SK-N-SH treated with all-trans-retinoic acid at 6 μM for 48 hours (cell line): Measurements from ENCODE around the gene GTF2IRD1.
"Not testable (repeated sequence)": the region's sequence is repeated elsewhere in the genome, so short reads cannot be mapped to it uniquely, and the experiment has no call there.

ENCODE experiments used
- ATAC-seq: fragments of 200-7000 bp; cut with Tn5 transposase; 3 replicates; pipeline ENCODE4 v1.9.1; 2020; ENCODE audit warnings: mild to moderate bottlenecking, moderate library complexity
- ARNTL ChIP-seq: fragments of 450-650 bp; formaldehyde crosslinking; IDR thresholded peaks from 2 replicates; pipeline ENCODE4 v1.5.0; 2020; ENCODE audit warnings: low read depth, mild to moderate bottlenecking, moderate library complexity, borderline replicate concordance
- BACH2 ChIP-seq: fragments of 250-450 bp; sonication (Bioruptor Pico); IDR thresholded peaks from 2 replicates; pipeline ENCODE4 v1.9.0; 2021; ENCODE audit warnings: mild to moderate bottlenecking, borderline replicate concordance
- CSDC2 ChIP-seq: fragments of 250-450 bp; sonication (Bioruptor Pico); IDR thresholded peaks from 2 replicates; pipeline ENCODE4 v1.5.0; 2020; ENCODE audit warnings: mild to moderate bottlenecking, moderate library complexity
- ESRRG ChIP-seq: fragments of 250-450 bp; sonication (Bioruptor Pico); IDR thresholded peaks from 2 replicates; pipeline ENCODE4 v1.6.1; 2021; ENCODE audit warnings: mild to moderate bottlenecking
- GLIS3 ChIP-seq: fragments of 250-450 bp; sonication (Bioruptor Pico); IDR thresholded peaks from 2 replicates; pipeline ENCODE4 v1.5.0; 2020; ENCODE audit warnings: mild to moderate bottlenecking, moderate library complexity
- ISL1 ChIP-seq: fragments of 250-450 bp; sonication (Bioruptor Pico); IDR thresholded peaks from 2 replicates; pipeline ENCODE4 v2.1.2; 2022; ENCODE audit warnings: mild to moderate bottlenecking, moderate library complexity
- OSR1 ChIP-seq: fragments of 250-450 bp; sonication (Bioruptor Pico); IDR thresholded peaks from 2 replicates; pipeline ENCODE4 v1.8.0; 2022; ENCODE audit warnings: moderate library complexity, mild to moderate bottlenecking, inconsistent platforms
- PPARA ChIP-seq: fragments of 250-450 bp; sonication (Bioruptor Pico); IDR thresholded peaks from 2 replicates; pipeline ENCODE4 v1.5.0; 2020; ENCODE audit warnings: mild to moderate bottlenecking, borderline replicate concordance
- RARB ChIP-seq: fragments of 250-450 bp; sonication (Bioruptor Pico); IDR thresholded peaks from 2 replicates; pipeline ENCODE4 v1.8.0; 2021; ENCODE audit warnings: mild to moderate bottlenecking, moderate library complexity
- TOX ChIP-seq: fragments of 250-450 bp; sonication (Bioruptor Pico); IDR thresholded peaks from 2 replicates; pipeline ENCODE4 v1.8.0; 2021; ENCODE audit warnings: mild to moderate bottlenecking, moderate library complexity, borderline replicate concordance
- ZC3H10 ChIP-seq: fragments of 250-450 bp; sonication (Bioruptor Pico); IDR thresholded peaks from 2 replicates; pipeline ENCODE4 v1.5.1; 2021; ENCODE audit warnings: mild to moderate bottlenecking, moderate library complexity
- ZFP3 ChIP-seq: fragments of 250-450 bp; sonication (Bioruptor Pico); IDR thresholded peaks from 2 replicates; pipeline ENCODE4 v1.5.0; 2020; ENCODE audit warnings: mild to moderate bottlenecking, moderate library complexity
- ZFP30 ChIP-seq: fragments of 450-650 bp; formaldehyde crosslinking; IDR thresholded peaks from 2 replicates; pipeline ENCODE4 v1.5.0; 2022; ENCODE audit warnings: mild to moderate bottlenecking, moderate library complexity
- ZNF565 ChIP-seq: fragments of 450-650 bp; formaldehyde crosslinking; conservative IDR thresholded peaks from 2 replicates; pipeline ENCODE4 v1.5.0; 2020; ENCODE audit warnings: low read depth, mild to moderate bottlenecking, moderate library complexity
- ZNF70 ChIP-seq: fragments of 450-650 bp; formaldehyde crosslinking; IDR thresholded peaks from 2 replicates; pipeline ENCODE4 v1.5.0; 2020; ENCODE audit warnings: mild to moderate bottlenecking, moderate library complexity
- TF ChIP-seq, protein P1 (sequence below): fragments of 250-450 bp; sonication (Bioruptor Pico); IDR thresholded peaks from 2 replicates; pipeline ENCODE4 v1.5.0; 2020; ENCODE audit warnings: mild to moderate bottlenecking, moderate library complexity
- TF ChIP-seq, protein P2 (sequence below): fragments of 250-450 bp; sonication (Bioruptor Pico); IDR thresholded peaks from 2 replicates; pipeline ENCODE4 v1.8.0; 2021; ENCODE audit warnings: low read depth, mild to moderate bottlenecking, moderate library complexity, borderline replicate concordance
- TF ChIP-seq, protein P3 (sequence below): fragments of 250-450 bp; sonication (Bioruptor Pico); IDR thresholded peaks from 2 replicates; pipeline ENCODE4 v1.8.0; 2020; ENCODE audit warnings: mild to moderate bottlenecking, moderate library complexity, borderline replicate concordance
- TF ChIP-seq, protein P4 (sequence below): fragments of 250-450 bp; sonication (Bioruptor Pico); IDR thresholded peaks from 2 replicates; pipeline ENCODE4 v1.5.1; 2020; ENCODE audit warnings: low read depth, mild to moderate bottlenecking, moderate library complexity

Gene GTF2IRD1

DNA sequence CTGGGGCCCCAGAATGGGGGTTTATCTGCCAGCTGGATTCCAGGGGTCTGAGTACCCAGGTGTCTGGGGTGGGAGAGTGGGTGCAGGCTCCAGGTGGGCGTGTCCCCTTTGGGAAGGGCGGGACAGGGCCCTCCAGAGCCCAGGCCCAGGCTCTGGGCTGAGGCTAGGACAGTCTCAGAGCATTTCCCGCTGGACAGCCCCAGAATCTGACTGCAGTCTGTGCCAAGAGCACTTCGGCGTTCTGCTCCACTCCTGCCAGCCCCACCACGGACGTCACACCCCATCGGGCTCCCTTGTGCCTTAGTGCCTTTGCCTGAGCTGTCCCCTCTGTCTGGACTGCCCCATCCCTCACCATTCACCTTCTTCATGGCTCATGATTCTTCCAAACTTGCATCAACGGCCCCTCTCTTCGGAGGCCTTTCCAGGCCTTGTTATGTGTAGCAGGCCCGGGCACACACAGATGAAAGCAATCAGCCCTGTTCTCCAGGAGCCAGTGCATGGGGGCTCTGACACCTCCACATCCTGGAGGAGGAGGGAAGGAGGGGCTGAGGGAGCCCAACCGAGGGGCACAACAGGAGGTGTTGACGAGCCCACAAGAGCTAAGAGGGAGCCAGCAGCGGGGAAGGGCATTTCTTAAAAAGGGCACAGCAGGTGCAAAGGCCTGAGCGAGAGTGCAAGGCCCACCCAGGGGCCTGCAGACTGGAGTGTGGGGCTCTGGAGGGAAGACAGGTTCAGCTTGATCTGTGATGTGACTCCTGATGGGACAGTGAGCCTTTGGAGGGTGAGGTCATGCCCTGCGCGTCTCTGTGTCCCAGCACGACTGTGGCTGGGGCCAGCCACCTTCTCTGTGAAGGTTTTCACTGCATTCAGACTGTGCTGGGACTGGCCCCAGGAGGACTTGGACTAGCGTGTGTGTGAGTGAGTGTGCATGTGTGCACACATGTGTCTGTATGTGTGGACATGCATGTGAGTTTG, 41.7 kb downstream of the GTF2IRD1 start:
- ATAC-seq: peak; percentile 15; the same call in 1 of the 3 replicates
- TF ChIP-seq, protein P1, sequence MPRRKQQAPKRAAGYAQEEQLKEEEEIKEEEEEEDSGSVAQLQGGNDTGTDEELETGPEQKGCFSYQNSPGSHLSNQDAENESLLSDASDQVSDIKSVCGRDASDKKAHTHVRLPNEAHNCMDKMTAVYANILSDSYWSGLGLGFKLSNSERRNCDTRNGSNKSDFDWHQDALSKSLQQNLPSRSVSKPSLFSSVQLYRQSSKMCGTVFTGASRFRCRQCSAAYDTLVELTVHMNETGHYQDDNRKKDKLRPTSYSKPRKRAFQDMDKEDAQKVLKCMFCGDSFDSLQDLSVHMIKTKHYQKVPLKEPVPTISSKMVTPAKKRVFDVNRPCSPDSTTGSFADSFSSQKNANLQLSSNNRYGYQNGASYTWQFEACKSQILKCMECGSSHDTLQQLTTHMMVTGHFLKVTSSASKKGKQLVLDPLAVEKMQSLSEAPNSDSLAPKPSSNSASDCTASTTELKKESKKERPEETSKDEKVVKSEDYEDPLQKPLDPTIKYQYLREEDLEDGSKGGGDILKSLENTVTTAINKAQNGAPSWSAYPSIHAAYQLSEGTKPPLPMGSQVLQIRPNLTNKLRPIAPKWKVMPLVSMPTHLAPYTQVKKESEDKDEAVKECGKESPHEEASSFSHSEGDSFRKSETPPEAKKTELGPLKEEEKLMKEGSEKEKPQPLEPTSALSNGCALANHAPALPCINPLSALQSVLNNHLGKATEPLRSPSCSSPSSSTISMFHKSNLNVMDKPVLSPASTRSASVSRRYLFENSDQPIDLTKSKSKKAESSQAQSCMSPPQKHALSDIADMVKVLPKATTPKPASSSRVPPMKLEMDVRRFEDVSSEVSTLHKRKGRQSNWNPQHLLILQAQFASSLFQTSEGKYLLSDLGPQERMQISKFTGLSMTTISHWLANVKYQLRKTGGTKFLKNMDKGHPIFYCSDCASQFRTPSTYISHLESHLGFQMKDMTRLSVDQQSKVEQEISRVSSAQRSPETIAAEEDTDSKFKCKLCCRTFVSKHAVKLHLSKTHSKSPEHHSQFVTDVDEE (CRISPR knock-in tag): no peak

DNA sequence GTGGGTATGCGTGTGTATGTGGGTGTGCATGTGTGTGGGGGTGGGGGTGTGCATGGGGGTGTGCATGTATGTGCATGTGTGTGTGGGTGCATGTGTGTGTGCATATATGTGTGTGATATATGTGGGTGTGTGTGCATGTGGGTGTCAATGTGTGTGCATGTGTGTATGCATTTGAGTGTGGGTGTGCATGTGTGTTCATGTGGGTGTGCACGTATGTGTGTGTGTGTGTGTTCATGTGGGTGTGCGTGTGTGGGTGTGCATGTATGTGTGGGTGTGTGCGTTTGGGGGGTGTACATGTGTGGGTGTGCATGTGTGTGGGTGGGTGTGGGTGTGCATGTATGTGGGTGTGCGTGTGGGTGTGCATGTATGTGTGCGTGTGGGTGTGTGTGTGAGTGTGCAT, 42.6 kb downstream of the GTF2IRD1 start:
- TF ChIP-seq CSDC2 (no peak), ZFP3 (no peak), BACH2 (CRISPR knock-in tag) (no peak), TOX (CRISPR knock-in tag) (no peak), ZC3H10 (CRISPR knock-in tag) (no peak), ESRRG (no peak), RARB (CRISPR knock-in tag) (no peak), ISL1 (CRISPR knock-in tag) (no peak), PPARA (CRISPR knock-in tag) (no peak)
- TF ChIP-seq, protein P2, sequence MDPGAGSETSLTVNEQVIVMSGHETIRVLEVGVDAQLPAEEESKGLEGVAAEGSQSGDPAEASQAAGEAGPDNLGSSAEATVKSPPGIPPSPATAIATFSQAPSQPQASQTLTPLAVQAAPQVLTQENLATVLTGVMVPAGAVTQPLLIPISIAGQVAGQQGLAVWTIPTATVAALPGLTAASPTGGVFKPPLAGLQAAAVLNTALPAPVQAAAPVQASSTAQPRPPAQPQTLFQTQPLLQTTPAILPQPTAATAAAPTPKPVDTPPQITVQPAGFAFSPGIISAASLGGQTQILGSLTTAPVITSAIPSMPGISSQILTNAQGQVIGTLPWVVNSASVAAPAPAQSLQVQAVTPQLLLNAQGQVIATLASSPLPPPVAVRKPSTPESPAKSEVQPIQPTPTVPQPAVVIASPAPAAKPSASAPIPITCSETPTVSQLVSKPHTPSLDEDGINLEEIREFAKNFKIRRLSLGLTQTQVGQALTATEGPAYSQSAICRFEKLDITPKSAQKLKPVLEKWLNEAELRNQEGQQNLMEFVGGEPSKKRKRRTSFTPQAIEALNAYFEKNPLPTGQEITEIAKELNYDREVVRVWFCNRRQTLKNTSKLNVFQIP (CRISPR knock-in tag): no peak
- TF ChIP-seq, protein P1 (CRISPR knock-in tag): no peak
- ATAC-seq: no peak

DNA sequence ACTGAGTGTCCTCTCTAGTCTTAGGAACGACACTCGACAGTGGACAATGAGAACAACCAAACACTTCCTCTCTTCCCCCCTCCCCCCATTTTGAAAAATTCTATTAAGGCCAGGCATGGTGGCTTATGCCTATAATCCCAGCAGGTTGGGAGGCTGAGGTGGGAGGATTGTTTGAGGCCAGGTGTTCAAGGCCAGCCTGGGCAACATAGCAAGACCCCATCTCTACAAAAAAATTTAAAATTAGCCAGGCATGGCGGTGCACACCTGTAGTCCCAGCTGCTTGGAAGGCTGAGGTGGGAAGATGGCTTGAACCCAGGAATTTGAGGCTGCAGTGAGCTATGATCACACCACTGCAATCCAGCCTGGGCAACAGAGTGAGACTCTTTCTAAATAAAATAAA, 43.1 kb downstream of the GTF2IRD1 start:
- ATAC-seq: not testable (repeated sequence)

DNA sequence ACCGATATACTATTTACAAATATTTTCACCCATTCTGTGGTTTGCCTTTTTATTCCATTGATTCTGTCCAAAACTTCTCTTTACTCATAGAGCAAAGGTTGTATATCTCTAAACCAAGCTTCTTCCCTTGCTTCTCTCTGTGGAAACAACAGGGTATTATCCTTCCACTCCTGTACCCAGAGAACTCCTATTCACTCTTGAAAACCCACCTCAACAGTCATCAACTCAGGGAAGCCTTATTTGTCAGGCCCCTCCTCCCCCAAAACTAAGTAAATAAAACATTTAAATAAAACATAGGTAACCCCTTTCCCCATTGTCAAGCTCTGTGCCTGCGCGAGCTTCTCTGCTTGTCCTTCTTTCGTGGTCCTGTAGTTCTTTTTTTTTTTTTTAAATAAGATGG, 44.6 kb downstream of the GTF2IRD1 start:
- TF ChIP-seq ZFP3 (peak; percentile 94), ARNTL (no peak)
- ATAC-seq: no peak

DNA sequence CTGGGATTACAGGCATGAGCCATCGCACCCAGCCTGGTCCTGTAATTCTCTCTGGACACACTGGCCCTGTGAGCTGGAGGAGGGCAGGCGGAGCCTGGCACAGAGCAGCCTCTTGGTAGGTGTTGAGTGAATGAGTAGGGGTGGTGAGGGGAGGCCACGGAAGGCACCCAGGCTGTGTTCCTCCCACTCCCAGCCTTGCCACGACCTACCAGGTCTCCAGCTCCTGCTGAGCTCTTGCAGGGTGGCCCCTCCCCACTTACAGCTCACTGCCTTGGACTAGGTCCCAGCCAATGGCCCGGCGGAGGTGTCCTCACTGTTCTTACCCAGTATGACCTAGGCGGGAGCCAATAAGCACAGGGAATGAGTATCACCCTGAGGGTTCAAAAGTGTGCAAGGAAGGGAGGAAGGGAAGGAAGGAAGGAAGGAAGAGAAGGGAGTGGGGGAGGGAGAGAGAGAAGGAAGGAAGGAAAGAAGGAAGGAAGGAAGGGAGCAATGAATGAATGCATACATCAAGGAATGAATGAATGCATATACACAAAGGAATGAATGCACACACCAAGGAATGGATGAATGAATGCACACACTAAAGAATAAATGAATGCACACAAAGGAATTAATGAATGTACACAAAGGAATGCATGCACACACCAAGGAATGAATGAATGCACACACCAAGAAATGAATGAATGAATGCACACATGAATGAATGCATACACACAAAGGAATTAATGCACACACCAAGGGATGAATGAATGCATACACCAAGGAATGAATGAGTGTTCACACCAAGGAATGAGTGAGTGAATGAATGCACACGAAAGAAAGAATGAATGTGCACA, 45.5 kb downstream of the GTF2IRD1 start:
- no peak for ATAC-seq
- TF ChIP-seq, protein P2 (CRISPR knock-in tag): no peak
- TF ChIP-seq ZNF565: no peak
- TF ChIP-seq ZNF70 (CRISPR knock-in tag): no peak
- no peak for TF ChIP-seq OSR1 (CRISPR knock-in tag)
- TF ChIP-seq, protein P3, sequence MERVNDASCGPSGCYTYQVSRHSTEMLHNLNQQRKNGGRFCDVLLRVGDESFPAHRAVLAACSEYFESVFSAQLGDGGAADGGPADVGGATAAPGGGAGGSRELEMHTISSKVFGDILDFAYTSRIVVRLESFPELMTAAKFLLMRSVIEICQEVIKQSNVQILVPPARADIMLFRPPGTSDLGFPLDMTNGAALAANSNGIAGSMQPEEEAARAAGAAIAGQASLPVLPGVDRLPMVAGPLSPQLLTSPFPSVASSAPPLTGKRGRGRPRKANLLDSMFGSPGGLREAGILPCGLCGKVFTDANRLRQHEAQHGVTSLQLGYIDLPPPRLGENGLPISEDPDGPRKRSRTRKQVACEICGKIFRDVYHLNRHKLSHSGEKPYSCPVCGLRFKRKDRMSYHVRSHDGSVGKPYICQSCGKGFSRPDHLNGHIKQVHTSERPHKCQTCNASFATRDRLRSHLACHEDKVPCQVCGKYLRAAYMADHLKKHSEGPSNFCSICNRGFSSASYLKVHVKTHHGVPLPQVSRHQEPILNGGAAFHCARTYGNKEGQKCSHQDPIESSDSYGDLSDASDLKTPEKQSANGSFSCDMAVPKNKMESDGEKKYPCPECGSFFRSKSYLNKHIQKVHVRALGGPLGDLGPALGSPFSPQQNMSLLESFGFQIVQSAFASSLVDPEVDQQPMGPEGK (CRISPR knock-in tag): no peak
- TF ChIP-seq BACH2 (CRISPR knock-in tag): no peak
- no peak for TF ChIP-seq RARB (CRISPR knock-in tag)
- TF ChIP-seq, protein P4, sequence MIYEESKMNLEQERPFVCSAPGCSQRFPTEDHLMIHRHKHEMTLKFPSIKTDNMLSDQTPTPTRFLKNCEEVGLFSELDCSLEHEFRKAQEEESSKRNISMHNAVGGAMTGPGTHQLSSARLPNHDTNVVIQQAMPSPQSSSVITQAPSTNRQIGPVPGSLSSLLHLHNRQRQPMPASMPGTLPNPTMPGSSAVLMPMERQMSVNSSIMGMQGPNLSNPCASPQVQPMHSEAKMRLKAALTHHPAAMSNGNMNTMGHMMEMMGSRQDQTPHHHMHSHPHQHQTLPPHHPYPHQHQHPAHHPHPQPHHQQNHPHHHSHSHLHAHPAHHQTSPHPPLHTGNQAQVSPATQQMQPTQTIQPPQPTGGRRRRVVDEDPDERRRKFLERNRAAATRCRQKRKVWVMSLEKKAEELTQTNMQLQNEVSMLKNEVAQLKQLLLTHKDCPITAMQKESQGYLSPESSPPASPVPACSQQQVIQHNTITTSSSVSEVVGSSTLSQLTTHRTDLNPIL (CRISPR knock-in tag): no peak
- TF ChIP-seq ZFP30 (CRISPR knock-in tag): no peak
- TF ChIP-seq ESRRG: no peak
- TF ChIP-seq ISL1 (CRISPR knock-in tag): no peak
- no peak for TF ChIP-seq GLIS3 (CRISPR knock-in tag)
